ENCODE data around the gene RNF220. TPM values are rescaled to one million over a fixed set of nuclear protein-coding genes. Genes with fewer than 3 reads are reported as not detected.

Gene RNF220
- total and polyA plus RNA-seq, 2 donors (not counting 3 experiments of a cell fraction or from before 2014, with no cell fraction given): 62.7 to 66.6 TPM

GRCh38 chr1:44641126-44642102, 236.4 kb downstream of the RNF220 start:
- no peak for DNase-seq (ENCODE audit: low read depth, low spot score)
- BruUV-seq (replicated peaks): no TSS peak

More at GRCh38 chr1:44641126-44642102, 236.4 kb downstream of the RNF220 start:
- no peaks in the 10 kb centered on the region for H3K9me1 ChIP-seq (replicated peaks; ENCODE audit: control insufficient read depth, extremely low read depth, insufficient read depth, low read length)
- dilution Hi-C loops (cut with MboI; ENCODE audit: extremely low pct_ligation_motif_present, low sequenced_read_pairs): no loop called here
- no peaks in the 10 kb centered on the region for H3K79me2 ChIP-seq (ENCODE audit: control insufficient read depth, insufficient read depth, low read length)
- no peaks in the 10 kb centered on the region for H3K4me1 ChIP-seq (ENCODE audit: control insufficient read depth, extremely low read depth, insufficient read depth, low read length)
- H3K4me2 ChIP-seq (ENCODE audit: insufficient read depth, low read length): no peak overlapping the region
- H4K20me1 ChIP-seq (replicated peaks; ENCODE audit: control insufficient read depth, extremely low read depth, insufficient read depth, low read length): no peaks in the 10 kb centered on the region
- CTCF ChIA-PET: interaction anchor here (0.9 to 6.1 kb wide), 3 partner anchors 9 to 30 kb away, joined by 3 to 48 read pairs (median 7); no protein-coding TSS in a partner anchor
- no peak overlapping the region for H3K27ac ChIP-seq (ENCODE audit: insufficient read depth, low read depth, low read length)
- FAIRE-seq: no peak
- no peak overlapping the region for H3K9ac ChIP-seq (replicated peaks; ENCODE audit: extremely low read depth, insufficient read depth, low read length)
- peaks cover 7 to 55% of the 10 kb centered on the region in 2 experiments for H3K36me3 ChIP-seq (ENCODE audit: control insufficient read depth in 2 of 2, extremely low read depth in 1 of 2, insufficient read depth in 2 of 2, low read length in 2 of 2)
- no peak overlapping the region for H2AFZ ChIP-seq (ENCODE audit: low read depth, low read length)
- no peaks in the 10 kb centered on the region for H3K27me3 ChIP-seq (ENCODE audit: control insufficient read depth in 2 of 2, insufficient read depth in 2 of 2, low read length in 2 of 2)
- TF ChIP-seq POLR2A (IDR thresholded peaks at IDR 0.05; ENCODE audit: low read depth, low read length) (no peak), MYC (IDR thresholded peaks at IDR 0.05; ENCODE audit: low read depth, low read length) (no peak), JUN (IDR thresholded peaks at IDR 0.05; ENCODE audit: borderline replicate concordance, insufficient read depth, insufficient read length, low read depth) (no peak), MAX (IDR thresholded peaks at IDR 0.05; ENCODE audit: insufficient read depth, insufficient read length) (no peak), CTCF (IDR thresholded peaks at IDR 0.05; ENCODE audit: extremely low read depth in 1 of 2, insufficient read depth in 1 of 2, low read depth in 1 of 2, low read length in 2 of 2) (no peak), GATA2 (IDR thresholded peaks at IDR 0.05; ENCODE audit: insufficient read depth, insufficient read length, low read depth, low read length) (no peak), EZH2 (IDR thresholded peaks at IDR 0.05; ENCODE audit: borderline replicate concordance, low read depth, low read length, severe bottlenecking) (no peak), POLR2AphosphoS5 (IDR thresholded peaks at IDR 0.05; ENCODE audit: insufficient read depth, low read depth, low read length) (no peak), FOS (IDR thresholded peaks at IDR 0.05; ENCODE audit: borderline replicate concordance, insufficient read depth, low read length) (no peak)
- intact Hi-C loops (cut with micrococcal nuclease): no loop called here
- no peaks in the 10 kb centered on the region for H3K9me3 ChIP-seq (replicated peaks; ENCODE audit: control insufficient read depth, insufficient read depth, low read length)
- POLR2A ChIA-PET: interaction anchor here (2.1 to 2.6 kb wide), 2 partner anchors 10 kb away, joined by 4 to 15 read pairs; no protein-coding TSS in a partner anchor
- H3K4me3 ChIP-seq (replicated peaks in 1 of 3; ENCODE audit: insufficient read depth in 1 of 3, low read depth in 1 of 3, low read length in 3 of 3): no peak overlapping the region
